ENCODE data around the gene SLC4A8.
"Not testable (repeated sequence)": the region's sequence is repeated elsewhere in the genome, so short reads cannot be mapped to it uniquely, and the experiment has no call there.

Gene SLC4A8

DNA sequence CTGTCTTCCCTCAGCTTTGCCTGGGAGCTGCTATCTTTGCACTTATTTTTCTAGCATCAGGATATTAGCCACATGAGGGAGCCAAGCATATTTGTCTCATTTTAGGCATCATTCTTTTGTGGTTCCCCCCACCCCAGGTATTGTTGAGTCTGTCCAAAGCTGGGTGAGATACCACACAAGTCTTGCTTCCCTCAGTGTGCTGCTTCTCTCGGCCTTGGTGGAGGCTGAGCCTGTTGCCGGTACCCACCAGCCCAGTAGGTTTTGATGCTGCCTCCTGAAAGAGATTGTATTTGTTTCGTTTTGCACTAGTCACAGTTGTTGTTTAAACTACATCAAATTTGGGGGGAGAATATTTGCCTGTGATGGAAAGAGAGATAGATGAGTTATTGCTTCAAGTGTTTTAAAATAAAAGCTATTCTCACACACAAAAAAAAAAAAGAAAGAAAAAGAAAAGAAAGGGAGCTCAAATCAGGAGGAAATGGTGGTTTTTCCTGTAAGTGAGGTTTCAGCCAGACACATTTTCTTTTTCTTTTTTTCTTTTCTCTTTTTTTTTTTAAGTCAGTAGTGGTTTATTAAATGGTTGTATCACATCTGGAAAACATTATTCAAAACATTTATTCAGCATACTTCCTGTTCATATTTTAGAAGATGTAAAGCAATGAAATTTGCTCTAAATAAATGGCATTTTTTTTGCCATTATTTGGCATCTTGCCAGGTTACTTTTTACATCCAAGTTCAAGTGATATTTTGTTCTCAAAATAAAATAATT is 58.5 kb downstream of the SLC4A8 start:
- DNase-seq, result no peak

DNA sequence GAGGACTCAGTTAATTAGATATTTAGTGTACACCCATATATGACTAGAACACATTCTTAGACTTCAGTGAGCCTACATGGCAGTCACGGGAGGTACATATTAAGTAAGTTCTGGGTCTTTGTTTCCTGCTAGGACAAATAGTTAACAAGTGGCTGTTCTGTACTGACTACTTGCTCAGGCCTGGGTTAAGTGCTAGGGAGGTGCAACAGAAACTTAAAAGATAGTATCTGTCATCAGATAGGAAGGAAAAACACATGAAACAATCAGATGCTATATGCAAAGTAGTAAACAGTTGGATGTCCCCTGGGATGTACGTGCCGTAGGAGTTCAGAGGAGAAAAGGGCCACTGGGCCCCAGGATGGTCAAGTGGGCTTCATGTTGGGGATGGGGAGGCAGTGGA is 59.5 kb downstream of the SLC4A8 start:
- DNase-seq, result no peak

DNA sequence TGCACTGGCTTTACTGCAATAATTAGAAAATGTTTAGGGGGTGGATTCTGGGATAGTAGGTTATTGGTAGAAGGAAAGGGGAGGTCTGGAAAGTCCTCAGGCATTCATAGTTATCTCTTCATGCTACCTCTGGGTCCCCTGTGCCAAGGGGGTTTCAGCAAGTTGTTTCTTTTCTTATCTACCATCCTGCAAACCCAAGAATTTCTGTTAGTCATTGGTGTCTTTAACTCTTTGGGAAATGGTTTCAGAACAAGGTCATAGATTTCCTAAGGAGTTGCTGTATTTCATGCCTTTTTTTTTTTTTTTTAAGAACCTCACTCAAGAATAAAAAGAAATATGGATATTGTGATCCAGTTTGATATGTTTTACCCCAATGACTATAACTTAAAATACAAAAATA is 63.6 kb downstream of the SLC4A8 start:
- DNase-seq, result no peak

DNA sequence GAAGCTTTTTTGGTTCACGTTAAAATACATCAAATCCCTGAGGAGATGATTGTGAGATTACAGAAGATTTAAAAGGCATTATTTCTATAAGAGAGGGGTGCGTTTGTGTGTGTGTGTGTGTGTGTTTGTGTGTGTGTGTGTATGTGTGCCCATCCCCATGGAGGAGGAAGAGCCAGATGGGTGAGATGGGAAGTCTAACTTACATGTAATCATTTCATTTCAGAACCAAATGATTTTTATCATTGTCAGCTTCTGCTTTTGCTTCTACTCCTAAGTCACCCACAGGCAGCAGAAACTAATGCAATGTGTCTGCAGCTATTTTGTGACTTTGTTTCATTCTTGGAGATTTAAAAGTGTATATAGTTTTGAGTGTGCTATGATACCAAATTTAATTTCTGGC is 68.7 kb downstream of the SLC4A8 start:
- no peak for DNase-seq

DNA sequence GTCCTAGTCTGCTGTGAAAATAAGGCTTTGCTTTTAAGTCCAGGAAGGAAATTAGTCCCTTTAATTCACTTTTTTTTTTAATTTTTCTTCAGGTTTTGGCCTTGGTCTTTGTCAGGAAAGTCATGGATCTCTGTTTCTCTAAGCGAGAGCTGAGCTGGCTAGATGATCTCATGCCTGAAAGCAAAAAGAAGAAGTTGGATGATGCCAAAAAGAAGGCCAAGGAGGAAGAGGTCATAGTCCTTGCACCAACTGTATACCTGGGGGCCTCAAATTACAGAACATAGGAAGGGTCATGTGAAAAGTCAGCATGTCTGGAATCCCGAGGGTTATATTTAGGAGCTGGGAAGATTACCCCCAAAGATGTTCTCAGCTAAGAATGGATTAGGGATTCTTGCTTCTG is 72.3 kb downstream of the SLC4A8 start:
- no peak for DNase-seq

DNA sequence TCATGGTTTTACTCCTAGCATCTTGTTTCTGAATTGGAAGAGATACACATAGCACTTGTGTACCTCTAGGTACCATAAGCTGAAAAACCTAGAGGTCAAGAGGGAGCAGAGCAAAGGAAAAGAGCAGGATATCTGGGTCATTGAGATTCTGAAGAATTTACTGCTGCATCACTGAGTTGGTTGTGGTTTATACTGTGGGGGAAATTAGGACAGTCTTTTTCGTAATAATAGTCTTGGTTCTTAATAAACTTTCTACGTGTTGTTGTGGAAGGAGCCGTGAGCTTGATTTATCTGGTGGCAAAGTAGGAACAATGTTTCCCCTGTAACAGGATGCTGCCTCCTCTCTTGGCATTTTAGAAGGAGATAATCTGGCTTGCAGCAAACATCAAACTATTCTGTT is 80.2 kb downstream of the SLC4A8 start:
- no peak for DNase-seq

DNA sequence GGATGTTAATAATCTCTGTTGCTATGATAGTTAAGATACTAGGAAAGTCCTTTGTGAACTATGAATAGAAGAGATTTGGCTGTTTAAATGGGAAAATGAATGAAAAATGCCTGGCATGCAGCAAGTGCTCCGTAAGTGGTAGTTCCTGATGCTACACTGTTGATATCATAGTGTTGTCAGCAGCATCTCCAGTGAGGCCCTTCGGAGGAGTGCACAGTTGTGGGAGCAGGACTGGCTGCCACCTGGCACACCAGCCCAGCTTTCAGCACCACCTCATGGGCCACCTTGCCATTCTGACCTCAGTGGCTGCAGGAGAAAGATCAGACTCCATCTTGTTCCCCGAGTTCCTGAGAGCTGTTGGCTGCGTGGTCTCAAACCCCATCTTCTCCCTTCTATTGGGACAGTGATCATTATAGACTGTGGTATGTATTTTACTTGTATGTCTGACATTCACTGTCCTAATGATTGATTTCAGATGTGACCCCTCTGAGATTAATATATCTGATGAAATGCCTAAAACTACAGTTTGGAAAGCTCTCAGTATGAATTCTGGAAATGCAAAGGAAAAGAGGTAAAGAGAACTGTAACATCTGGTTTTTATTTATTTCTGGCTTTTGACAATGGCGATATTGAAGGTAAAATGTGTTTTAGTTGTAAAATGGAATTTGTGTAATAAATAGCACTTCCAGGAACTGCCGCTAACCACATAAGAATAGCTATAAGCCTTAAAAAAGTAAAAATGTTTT is 80.9 kb downstream of the SLC4A8 start:
- DNase-seq, result no peak

DNA sequence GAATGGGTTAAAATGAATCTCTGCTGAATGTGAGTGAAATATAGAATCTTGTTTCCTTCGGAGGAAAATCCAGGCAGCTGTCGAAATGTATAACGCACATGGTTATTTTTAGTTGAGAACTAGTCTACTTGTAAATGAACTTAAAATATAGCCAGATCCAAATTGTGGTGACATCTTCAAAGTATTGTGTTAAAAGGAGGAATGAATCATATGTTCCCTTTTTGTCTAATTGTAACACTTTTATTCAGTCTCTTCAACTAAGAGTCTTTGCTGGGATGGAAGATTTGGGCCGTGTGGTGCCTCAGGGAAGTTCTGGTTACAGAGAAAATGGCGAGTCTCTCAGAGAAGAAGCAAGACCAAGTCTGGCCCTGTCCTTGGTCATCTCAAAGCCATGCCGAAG is 82.5 kb downstream of the SLC4A8 start:
- DNase-seq, result no peak

DNA sequence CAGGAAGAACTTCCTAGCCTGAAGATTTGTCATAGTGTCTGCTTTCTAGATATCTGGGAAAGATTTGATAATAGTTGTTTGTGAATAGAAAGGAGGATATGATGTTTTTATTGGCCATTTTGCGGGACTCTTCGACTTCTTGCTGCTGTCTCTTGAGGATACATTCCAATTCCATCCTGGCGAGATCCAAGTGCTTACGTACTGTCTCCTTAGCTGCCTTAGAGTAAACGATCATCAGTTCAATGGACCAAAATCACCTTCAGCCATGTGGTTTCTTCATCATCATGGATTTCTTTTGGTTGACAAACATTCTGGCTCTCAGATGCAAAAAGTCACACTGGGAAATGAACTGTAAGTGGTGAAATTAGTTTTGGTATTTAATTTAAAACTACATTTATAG is 83.7 kb downstream of the SLC4A8 start:
- no peak for DNase-seq

DNA sequence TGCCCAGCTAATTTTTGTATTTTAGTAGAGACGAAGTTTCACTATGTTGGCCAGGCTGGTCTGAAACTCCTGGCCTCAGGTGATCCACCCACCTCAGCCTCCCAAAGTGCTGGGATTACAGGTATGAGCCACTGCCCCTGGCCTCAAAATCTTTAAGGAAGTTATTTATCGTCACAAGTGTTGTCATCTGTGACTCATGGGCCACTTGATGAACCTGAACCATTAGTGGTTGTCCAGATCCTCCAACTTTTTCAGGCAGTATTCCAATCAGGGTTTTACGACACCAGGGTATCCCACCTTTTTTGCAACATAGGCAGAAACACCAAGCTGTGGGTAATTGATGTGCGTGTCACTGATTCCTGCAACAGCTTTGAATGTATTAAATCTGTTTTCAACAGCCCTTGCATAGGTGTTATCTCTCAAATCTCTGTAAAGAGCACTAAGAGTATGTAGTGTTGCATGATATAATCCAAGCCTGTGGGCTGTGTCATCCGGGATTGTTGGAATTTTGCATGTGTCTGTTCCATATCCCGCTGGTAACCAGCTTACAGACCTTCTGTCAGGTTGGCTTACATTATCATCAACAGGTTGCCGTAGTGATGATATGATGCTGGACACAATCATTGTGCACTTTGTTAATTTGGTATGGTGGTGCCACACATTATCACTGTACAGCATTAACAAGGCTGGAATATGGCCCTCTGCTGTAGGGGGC is 87.1 kb downstream of the SLC4A8 start:
- DNase-seq, result no peak

DNA sequence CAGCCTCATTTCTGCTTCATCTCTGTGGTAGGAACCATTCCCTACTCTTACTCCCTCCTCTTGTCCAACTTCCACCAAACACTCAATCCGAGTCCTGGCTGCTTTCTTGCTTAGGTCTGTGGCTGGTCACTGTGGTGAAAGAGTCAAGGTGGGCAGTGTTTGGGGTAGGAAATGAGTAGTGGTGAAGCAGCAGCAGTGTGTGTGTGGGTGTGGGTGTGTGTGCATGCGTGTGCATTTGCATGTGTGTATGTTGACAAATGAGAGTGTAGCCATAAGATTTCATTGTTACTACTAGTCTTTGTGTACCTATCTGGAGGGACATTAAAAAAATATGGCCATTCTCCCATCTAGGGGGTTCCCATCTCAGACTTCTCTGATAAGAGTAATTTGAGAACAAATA is 87.8 kb downstream of the SLC4A8 start:
- no peak for DNase-seq

DNA sequence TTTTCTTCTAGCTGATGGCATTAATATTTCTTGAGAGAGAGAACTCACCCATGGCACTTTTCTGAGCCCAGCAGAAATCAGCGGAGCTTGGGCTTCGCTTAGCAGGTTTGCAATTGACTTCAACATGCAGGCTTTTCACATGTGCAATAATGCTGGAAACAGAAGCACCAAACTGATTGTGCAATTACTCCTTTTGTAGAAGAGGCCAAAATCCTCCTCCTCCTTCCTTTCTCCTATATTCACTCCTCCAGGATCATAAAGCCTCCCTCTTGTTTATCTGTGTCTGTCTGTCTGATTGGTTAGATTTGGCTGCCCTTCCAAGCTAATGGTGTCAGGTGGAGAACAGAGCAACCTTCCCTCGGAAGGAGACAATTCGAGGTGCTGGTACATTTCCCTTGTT is 90.4 kb downstream of the SLC4A8 start:
- DNase-seq, result not testable (repeated sequence)

DNA sequence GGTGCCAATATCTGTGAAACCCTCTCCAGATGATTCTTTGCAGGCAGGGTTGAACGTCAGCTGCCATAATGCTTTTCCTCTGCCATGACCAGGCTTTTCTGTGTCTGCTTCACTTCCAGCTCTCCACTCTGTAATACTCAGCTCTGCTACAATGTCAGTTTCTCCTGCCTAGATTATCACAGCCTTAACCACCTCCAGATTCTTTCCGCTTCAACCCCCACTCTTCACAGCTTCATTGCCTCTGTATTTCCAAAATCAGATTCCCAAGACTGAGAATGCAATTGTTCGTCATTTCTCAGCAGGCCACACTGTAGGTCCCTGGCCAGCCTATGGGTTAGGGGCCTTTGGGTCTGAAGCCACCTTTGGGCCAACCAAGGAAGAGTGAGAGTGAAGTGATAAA is 92.7 kb downstream of the SLC4A8 start:
- no peak for DNase-seq

DNA sequence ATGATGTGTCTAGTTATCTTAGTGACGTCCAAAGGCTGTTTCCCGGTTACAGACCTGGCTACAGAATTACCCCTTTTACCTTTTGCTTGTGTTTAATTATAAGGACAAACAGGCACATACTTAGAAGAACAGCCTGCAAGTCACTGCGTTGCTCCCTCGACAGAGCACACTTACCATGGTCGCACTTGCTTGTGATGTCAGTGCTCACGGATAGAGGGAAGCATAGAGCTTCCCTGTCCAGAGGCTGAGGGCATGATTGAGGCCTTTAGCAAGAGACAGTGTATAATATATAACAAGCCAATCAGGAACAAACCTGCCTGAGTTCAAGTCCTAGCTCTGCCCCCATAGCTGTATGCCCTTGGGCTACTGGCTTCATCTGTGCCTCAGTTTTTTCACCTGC is 93.2 kb downstream of the SLC4A8 start:
- DNase-seq, result no peak

DNA sequence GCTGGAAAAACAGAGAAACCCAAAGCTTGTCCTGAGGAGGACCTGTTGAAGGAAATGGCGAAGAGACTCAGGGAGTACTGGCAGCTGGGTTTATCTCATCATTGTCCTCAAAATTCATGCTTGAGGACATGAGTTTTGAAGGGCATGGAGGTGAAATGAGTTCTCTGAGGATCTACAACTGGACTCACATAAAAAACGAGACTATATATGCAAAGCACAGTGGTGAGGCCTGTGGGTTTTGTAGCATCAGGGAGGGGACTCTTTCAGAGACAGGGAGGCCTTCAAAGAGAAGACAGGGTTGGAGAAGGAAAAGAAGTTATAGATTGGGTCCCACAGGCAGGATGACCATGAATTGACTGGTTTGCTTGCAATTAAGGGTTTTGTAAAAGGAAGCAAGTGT is 95.1 kb downstream of the SLC4A8 start:
- no peak for DNase-seq

DNA sequence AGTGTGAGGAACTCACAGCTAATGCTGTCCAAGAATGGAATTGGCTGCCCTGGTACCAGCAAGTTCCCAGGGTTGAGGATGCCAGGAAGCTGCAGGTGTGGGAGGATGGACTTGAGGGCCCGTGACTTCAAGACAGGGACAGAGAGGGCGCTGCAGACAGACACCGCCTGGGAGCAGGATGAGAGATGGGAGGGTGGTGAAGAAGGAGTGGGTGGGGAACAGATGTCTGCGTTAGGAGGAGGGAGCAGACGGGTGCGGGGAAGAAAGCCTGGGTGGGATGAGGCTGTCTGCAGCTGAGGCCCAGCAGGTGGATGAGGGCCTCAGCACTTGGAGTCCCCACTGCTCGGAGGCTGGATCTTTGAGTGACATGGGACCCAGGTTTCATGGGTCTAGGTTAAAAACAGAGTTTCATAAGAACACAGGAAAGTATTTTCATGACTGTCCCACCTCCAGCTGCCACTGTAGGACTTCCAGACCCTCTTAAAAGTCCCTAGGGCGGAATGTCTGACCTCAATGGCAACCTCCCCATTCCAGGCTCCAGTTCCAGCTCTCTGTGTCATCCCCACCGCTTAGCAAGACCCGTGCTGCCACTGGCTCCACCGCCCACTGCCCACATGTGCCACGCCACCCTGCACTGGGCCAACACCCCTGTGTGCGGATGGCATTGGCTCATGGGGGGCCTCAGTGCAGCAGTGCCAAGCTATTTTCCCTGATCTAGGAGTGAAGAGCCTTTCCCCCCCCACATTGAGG is 96.1 kb downstream of the SLC4A8 start:
- no peak for DNase-seq

DNA sequence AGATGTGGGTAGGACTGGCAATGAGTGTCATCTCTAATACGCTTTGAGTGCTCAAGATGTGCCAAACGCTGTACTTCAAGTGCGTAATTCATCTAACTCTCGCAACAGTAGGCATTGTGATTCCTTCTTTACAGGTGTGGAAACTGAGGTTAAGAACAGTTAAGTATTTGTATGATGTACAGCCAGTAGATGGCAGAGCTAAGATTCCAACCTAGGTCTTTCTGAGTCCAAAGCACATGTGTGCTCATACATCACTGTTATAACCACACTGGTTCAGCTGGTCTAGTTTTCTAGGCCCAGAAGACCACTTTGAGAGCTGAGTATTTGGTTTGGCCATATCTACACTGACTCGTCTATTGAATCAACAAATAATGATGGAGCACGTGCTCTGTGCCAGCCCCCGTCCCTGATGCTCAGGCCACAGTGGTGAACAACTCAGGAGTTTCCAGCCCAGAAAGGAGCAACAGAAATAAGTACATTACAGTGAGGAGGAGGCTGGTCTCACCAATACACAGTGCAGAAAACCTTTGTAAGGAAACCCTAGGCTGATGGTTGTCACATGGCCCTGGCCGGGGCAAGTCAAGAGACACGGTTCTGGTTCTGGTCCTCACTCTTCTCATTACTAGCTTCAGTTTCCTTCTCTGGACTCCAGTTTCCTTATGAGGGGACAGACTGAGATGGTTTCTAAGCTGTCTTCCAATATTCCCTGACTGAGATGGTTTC is 97.1 kb downstream of the SLC4A8 start:
- DNase-seq, result no peak

DNA sequence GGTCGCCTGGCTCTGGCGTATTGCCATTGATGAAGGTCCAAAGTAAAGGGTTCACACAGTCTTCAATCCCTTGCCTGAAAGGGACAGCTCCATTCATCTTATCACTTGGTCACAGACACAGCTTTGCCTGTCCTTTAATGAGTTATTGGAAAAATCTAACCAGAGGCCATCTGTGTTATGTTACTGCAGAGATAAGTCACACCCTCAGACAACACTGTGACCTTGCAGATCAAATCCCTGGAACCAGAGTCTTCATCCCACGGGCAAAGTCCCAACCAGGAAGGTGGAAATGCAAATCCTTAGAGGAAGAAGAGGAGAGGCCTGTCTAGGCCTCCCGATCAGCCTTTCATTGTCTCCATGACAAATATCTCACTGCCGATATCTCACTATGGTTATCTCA is 98.1 kb downstream of the SLC4A8 start:
- DNase-seq, result no peak

DNA sequence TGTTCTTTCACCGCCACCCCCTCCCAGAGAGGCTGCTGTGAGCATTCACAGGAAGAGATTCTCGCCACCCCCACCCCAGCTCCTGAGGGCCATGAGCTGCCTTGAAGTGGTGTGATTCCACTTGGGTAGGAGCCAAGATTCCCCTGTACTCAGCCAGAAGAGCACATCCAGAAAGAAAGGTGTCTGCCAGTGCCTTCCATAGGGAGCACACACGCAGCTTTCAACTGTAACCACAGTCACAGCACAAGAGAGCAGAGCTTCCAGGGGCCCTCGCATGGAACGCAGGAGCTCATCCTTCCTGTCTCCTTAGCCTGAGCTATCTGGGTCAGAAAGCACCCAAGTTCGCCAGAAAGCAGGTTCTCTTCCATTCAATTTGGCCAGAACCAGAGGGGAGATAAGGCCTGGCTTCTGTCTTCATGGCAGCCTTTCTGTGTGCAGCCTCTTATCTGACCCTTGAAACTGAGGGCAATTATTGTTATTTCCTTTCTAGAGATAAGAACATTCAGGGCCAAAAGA is 99.8 kb downstream of the SLC4A8 start:
- DNase-seq, result no peak

DNA sequence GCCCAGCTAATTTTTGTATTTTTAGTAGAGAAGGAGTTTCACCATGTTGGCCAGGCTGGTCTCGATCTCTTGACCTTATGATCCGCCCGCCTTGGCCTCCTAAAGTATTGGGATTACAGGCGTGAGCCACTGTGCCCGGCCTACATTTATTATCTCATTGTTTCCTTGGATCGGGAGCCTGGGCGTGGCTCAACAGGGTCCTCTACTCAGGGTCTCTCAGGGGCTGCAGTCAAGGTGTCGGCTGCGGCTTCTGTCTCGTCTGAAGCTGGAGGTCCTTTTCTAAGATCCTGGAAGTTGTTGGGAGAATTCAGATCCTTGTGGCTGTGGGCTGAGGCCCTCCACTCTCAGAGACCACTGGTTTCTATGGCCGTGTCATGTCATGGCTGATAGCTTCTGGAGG is 100.9 kb downstream of the SLC4A8 start:
- DNase-seq, result no peak

DNA sequence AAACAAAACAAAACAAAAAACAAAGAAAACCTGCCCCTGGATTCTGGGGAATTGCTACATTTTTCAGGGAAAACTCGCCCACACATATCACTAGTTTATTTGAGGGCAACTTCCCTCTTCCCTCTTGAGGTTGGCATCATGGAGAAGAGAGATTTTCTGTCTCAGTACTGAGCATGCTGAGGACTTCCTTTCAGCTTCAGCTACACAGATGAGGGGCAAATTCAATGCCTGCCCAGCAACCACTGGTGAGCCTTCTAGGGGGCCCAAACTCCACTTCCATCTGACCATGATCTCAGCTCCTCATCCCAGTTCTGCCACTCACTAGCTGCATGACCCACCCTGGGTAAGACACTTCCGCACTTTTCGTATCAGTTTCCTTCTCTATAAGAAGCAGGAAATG is 103.3 kb downstream of the SLC4A8 start:
- DNase-seq, result no peak

Measured in NCI-H774 (cell line).